OCI-LY1 (cell line): ENCODE measurements around the gene HDC.

Source experiments
- H2AFZ ChIP-seq: fragments of 200-600 bp; sonication (generic), shearing (Covaris generic); 2 replicates; pipeline ENCODE4 v1.6.0; 2014; ENCODE audit warnings: antibody characterized with exemption, mild to moderate bottlenecking, low read length
- H3F3A ChIP-seq: fragments of 200-600 bp; sonication (generic), shearing (Covaris generic); 2 replicates; pipeline ENCODE4 v1.6.0; 2014; ENCODE audit warnings: mild to moderate bottlenecking, antibody characterized with exemption, low read length, moderate library complexity; ENCODE audit not compliant: insufficient read depth
- H3K27ac ChIP-seq: fragments of 200-600 bp; sonication (generic); 2 replicates; pipeline ENCODE4 v1.5.1; 2014; ENCODE audit warnings: low read length, mixed run types, mild to moderate bottlenecking, low read depth; ENCODE audit not compliant: poor library complexity, severe bottlenecking
- H3K27me3 ChIP-seq: fragments of 200-600 bp; sonication (generic); 2 replicates; pipeline ENCODE4 v1.6.0; 2014; ENCODE audit warnings: antibody characterized with exemption, mild to moderate bottlenecking, low read length, moderate library complexity; ENCODE audit not compliant: insufficient read depth
- H3K36me3 ChIP-seq: fragments of 200-600 bp; sonication (generic); 2 replicates; pipeline ENCODE4 v1.6.1; 2014; ENCODE audit warnings: mild to moderate bottlenecking, antibody characterized with exemption, low read length, moderate library complexity, mixed read lengths; ENCODE audit not compliant: insufficient read depth
- H3K4me1 ChIP-seq: fragments of 200-600 bp; sonication (generic); 2 replicates; pipeline ENCODE4 v1.5.1; 2014; ENCODE audit warnings: mild to moderate bottlenecking, low read length, moderate library complexity; ENCODE audit not compliant: insufficient read depth, severe bottlenecking
- H3K4me2 ChIP-seq: fragments of 200-600 bp; sonication (generic), shearing (Covaris generic); 2 replicates; pipeline ENCODE4 v1.6.1; 2014; ENCODE audit warnings: low read length
- H3K4me3 ChIP-seq: fragments of 200-600 bp; sonication (generic); 2 replicates; pipeline ENCODE4 v1.5.1; 2014; ENCODE audit warnings: low read length, low read depth, mild to moderate bottlenecking, mixed read lengths; ENCODE audit not compliant: poor library complexity, severe bottlenecking
- H3K79me2 ChIP-seq: fragments of 200-600 bp; shearing (Covaris generic); 2 replicates; pipeline ENCODE4 v1.6.1; 2016; ENCODE audit warnings: mixed run types, low read length, mixed read lengths; ENCODE audit not compliant: insufficient read depth
- H3K9ac ChIP-seq: fragments of 200-600 bp; sonication (generic), shearing (Covaris generic); 2 replicates; pipeline ENCODE4 v1.6.1; 2014; ENCODE audit warnings: mild to moderate bottlenecking, low read length, mixed read lengths
- H3K9me2 ChIP-seq: fragments of 200-600 bp; sonication (generic), shearing (Covaris generic); 2 replicates; pipeline ENCODE4 v1.6.1; 2014; ENCODE audit warnings: low read depth, mild to moderate bottlenecking, low read length, mixed read lengths
- H3K9me3 ChIP-seq: fragments of 200-600 bp; shearing (Covaris generic); 2 replicates; pipeline ENCODE4 v1.6.1; 2014; ENCODE audit warnings: low read length, mixed read lengths
- H4K20me1 ChIP-seq: fragments of 200-600 bp; sonication (generic), shearing (Covaris generic); 2 replicates; pipeline ENCODE4 v1.6.0; 2016; ENCODE audit warnings: mild to moderate bottlenecking, low read length; ENCODE audit not compliant: insufficient read depth
- CTCF ChIP-seq: fragments of 200-600 bp; sonication (generic), shearing (Covaris generic); IDR thresholded peaks from 2 replicates; pipeline ENCODE4 v1.5.1; 2017; ENCODE audit warnings: mild to moderate bottlenecking, antibody characterized with exemption, low read length, moderate library complexity, mixed read lengths
- EZH2 ChIP-seq: fragments of 200-600 bp; sonication (generic), shearing (Covaris generic); IDR thresholded peaks from 2 replicates; pipeline ENCODE4 v1.8.0; 2017; ENCODE audit warnings: borderline replicate concordance, mixed run types, mild to moderate bottlenecking, antibody characterized with exemption, low read length, moderate library complexity, mixed read lengths

HDC gene

GRCh38 chr15:50250760-50251394 lies 14.6 kb downstream of the HDC start:
- Histone ChIP-seq H3K4me2 (no peak overlapping the region), H3K27ac (no peak overlapping the region), H3K9ac (no peak overlapping the region), H3K27me3 (no peaks in the 10 kb centered on the region), H3K79me2 (no peaks in the 10 kb centered on the region), H3K4me1 (no peaks in the 10 kb centered on the region), H3K9me3 (no peaks in the 10 kb centered on the region), H2AFZ (no peak overlapping the region), H3K36me3 (no peaks in the 10 kb centered on the region), H3K9me2 (no peaks in the 10 kb centered on the region), H4K20me1 (no peaks in the 10 kb centered on the region), H3K4me3 (no peak overlapping the region), H3F3A (no peaks in the 10 kb centered on the region)
- no peak for TF ChIP-seq CTCF
- no peak for TF ChIP-seq EZH2

- Histone ChIP-seq H3K79me2 (no peaks in the 10 kb centered on the region), H4K20me1 (no peaks in the 10 kb centered on the region), H3K4me3 (no peak overlapping the region), H2AFZ (no peak overlapping the region), H3K4me1 (no peaks in the 10 kb centered on the region), H3K9ac (no peak overlapping the region), H3K9me2 (no peaks in the 10 kb centered on the region), H3K27ac (no peak overlapping the region), H3F3A (no peaks in the 10 kb centered on the region), H3K36me3 (no peaks in the 10 kb centered on the region), H3K27me3 (no peaks in the 10 kb centered on the region), H3K4me2 (no peak overlapping the region), H3K9me3 (no peaks in the 10 kb centered on the region)
- no peak for TF ChIP-seq CTCF
Observed at GRCh38 chr15:50249704-50250103, 15.8 kb downstream of the HDC start.

- TF ChIP-seq EZH2, result no peak
- no peak for TF ChIP-seq CTCF
- no peak overlapping the region for H3K9ac ChIP-seq
- H3K79me2 ChIP-seq, result no peaks in the 10 kb centered on the region
- no peaks in the 10 kb centered on the region for H3K9me2 ChIP-seq
- H3F3A ChIP-seq, result no peaks in the 10 kb centered on the region
- no peak overlapping the region for H3K27ac ChIP-seq
- no peak overlapping the region for H3K4me2 ChIP-seq
- no peaks in the 10 kb centered on the region for H3K9me3 ChIP-seq
- H2AFZ ChIP-seq, result no peak overlapping the region
- no peaks in the 10 kb centered on the region for H3K36me3 ChIP-seq
- no peaks in the 10 kb centered on the region for H3K27me3 ChIP-seq
- no peak overlapping the region for H3K4me3 ChIP-seq
- H4K20me1 ChIP-seq, result no peaks in the 10 kb centered on the region
- no peaks in the 10 kb centered on the region for H3K4me1 ChIP-seq
Observed at GRCh38 chr15:50248994-50249582, 16.4 kb downstream of the HDC start.
